GM04504 (cell line): ENCODE data around the gene EFNB1.

Experiments
- DNase-seq: peaks from one replicate; pipeline ENCODE4 v3.0.0-alpha.2; 2012; ENCODE audit warnings: low read depth

The EFNB1 gene

DNA sequence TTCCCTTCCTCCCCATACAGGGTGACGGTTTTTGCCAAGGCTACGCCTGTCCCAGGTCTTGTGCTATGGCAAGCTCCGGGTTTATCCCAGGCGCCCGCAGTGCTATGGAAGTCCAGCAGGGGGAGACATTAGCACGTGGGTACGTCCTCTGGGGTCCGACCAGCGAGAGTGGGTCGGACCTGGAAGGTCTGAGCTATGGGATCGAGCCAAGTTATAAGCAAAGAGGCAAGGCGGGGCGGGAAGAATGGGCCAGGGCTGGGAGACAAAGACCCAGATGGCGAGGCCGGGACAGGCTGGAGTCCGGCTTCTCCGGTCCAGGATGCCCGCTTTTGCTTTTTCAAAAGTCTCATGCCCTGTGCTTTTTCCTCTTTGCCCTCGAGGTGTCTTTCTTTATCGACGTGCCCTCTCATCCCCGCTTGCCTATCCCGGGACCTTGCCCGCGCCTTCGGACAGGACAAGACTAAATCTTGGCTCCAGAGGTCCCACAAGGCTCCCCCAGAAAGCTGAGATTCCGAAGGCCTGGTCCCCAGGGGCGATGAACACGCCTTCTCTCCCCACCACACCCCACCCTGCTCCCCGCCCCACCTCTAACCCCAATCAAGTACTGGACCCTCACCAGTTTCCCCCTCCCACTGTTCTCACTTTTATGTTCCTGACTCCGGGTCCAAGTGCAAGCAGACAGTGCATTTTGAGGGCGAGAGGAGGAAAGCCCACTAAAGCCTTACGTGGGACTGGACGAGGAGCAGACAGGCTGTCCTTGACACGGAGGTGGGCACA is 785 bp upstream of the EFNB1 start:
- DNase-seq = no peak

GRCh38 chrX:68829582-68830418 is 979 bp downstream of the EFNB1 start:
- no peak for DNase-seq

GRCh38 chrX:68830419-68831404 is 1.9 kb downstream of the EFNB1 start:
- no peak for DNase-seq

GRCh38 chrX:68831405-68832100 is 2.7 kb downstream of the EFNB1 start:
- DNase-seq = no peak

DNA sequence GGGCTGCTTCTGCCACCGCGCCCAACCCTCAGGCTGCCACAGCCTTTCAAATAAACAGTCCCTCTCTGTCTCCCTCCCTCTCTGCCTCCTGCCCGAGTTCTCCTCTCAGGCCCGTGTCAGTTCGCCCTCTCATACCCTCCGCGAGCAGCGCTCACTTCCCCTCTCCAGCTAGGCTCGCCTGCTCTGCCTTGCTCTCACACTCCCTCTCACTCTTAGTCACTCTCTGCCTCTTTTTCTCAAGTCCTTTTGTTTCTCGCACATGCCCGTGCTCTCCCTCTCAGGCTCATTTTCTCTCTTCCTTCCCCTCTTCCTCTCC is 3.2 kb downstream of the EFNB1 start:
- DNase-seq = no peak

GRCh38 chrX:68832516-68833447 is 4.0 kb downstream of the EFNB1 start:
- no peak for DNase-seq

DNA sequence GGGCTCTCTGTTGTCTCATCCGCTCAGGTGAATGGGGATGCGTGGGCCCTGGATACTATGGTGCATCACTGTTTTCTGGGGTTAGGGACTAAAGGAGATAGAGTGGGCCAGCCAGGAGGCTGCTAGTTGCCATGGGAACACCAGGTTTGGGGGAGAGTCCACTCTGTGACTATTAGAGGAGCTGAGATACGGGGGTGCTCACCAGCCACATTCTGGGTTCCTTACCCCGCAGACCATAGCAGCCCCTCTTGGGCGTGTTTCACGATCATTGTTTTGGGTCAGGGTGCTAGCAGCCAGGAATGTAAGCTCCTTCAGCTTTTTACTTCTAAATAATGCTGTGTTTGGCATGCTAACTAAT is 4.6 kb downstream of the EFNB1 start:
- DNase-seq = no peak

- DNase-seq = no peak
These were observed 5.1 kb downstream of the EFNB1 start for GRCh38 chrX:68833855-68834331.

- DNase-seq = no peak
These were observed 5.7 kb downstream of the EFNB1 start for GRCh38 chrX:68834371-68835103.

GRCh38 chrX:68835104-68835442 is 6.3 kb downstream of the EFNB1 start:
- no peak for DNase-seq

GRCh38 chrX:68835468-68835867 is 6.6 kb downstream of the EFNB1 start:
- DNase-seq = no peak

DNA sequence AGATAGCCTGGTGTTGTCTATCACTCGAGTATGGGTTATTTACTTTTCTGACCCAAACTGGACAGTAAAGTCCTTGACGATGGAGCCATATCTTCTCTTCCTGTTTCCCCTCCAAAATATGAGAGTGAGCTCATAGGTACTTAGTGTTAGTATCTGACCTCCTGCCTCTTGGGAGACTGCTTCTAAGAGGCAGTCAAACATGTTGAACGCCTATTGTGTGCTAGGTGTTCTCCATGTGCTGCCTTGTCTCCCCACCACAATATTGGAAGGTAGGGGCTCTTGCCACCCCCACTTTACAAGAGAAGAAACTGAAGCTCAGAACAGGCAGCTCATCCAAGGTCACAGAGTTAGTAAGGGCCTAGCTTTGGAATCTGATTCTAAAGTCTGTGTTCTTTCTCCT is 8.3 kb downstream of the EFNB1 start:
- DNase-seq = no peak

GRCh38 chrX:68838571-68838910 is 9.7 kb downstream of the EFNB1 start:
- no peak for DNase-seq

DNA sequence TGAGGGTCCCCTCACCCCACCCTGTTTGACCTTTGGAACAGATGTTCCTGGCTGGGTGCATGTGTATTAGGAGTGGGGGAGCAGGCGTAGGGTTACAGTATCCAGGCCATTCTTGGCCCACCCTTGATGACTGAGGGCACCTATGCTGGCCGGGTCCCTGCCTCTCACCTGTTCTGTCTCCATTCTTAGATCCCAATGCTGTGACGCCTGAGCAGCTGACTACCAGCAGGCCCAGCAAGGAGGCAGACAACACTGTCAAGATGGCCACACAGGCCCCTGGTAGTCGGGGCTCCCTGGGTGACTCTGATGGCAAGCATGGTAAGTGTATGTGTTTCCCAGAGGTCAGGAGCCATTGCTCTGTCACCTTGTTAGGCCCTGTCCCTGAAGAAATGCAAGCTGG is 10.9 kb downstream of the EFNB1 start:
- DNase-seq = no peak

DNA sequence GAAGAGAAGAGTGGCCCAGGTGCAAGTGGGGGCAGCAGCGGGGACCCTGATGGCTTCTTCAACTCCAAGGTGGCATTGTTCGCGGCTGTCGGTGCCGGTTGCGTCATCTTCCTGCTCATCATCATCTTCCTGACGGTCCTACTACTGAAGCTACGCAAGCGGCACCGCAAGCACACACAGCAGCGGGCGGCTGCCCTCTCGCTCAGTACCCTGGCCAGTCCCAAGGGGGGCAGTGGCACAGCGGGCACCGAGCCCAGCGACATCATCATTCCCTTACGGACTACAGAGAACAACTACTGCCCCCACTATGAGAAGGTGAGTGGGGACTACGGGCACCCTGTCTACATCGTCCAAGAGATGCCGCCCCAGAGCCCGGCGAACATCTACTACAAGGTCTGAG is 11.4 kb downstream of the EFNB1 start:
- no peak for DNase-seq

- no peak for DNase-seq
These were observed 12.6 kb downstream of the EFNB1 start for GRCh38 chrX:68841251-68842049.

DNA sequence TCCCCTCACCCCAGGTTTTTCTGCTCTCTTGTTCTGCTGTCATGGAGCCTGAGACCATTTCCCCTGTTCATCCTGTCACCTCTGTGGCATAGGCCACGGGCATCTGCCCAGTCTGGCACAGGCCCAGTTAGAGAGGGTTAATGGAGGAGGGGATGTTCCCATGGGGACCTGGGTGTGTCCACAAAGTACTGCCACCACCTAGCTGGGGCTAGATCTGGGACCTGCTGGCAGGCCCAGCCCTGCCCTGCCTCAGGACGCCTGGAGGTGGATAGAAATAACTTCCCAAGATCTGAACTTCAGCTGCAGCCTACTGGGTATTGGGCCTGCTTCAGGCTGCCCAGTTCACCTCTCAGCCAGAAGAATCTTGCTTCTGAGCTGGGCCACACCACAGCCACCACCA is 13.5 kb downstream of the EFNB1 start:
- no peak for DNase-seq

- no peak for DNase-seq
These were observed 14.2 kb downstream of the EFNB1 start for GRCh38 chrX:68842781-68843581.
